KG1 (cell line): ENCODE results near the gene RHBDF2.

Experiments used
- DNase-seq: peaks from one replicate; lab custom pipeline; 2025; lab: John Stamatoyannopoulos, UW

RHBDF2 gene

GRCh38 chr17:76438906-76439305 is 62.3 kb downstream of the RHBDF2 start:
- DNase-seq, result no peak

DNA sequence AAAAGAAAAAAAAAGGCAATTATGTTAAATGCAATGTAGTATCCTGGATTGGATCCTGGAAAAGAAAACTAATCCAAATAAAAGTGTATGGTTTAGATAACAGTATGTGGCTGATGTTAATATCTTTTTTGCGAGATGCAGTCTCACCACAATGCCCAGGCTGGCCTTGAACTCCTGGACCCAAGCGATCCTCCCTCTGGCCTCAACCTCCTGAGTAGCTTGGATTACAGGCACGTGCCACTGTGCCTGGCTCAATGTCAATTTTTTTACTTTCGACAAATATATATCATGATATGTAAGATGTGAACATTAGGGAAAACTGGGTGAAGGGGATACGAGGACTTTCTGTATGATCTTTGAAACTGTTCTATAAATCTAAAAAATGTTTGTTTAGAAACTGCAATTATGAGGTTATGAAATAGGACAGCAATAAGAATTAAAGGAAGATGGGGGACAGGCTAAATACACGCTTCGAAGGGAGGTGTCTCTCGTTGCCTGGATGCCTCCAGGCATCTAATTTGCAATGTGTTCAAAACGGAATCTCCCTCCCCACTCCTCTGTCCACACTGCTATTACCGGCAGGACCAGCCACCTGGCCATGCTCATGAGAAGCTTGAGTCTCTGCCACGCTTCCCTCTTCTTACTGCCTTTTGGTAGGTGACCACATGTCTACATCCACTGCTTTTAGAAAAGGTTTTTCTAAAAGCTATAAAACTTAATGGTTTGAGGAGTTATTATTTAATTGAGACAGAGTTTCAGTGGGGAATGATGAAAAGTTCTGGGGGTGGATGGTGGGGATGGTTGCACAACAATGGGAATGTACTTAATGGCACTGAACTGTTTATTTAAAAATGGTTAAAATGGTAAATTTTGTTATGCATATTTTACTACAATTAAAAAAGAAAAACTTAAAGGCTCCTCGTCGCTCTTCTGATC is 63.5 kb downstream of the RHBDF2 start:
- no peak for DNase-seq

DNA sequence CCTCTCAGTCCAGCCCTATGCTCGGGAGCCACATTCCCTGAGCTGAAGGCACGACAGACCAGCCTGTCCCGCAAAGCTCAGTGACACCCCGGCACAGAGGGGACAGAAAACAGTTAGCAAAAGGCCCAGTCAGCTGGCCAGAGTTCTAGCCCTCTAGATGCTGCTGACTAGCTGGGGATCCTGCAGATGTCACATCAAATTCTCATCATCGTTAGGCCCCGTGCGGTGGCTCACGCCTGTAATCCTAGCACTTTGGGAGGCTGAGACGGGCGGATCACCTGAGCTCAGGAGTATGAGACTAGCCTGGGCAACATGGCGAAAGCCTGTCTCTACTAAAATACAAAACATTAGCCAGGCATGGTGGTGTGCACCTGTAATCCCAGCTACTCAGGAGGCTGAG is 65.5 kb downstream of the RHBDF2 start:
- no peak for DNase-seq

DNA sequence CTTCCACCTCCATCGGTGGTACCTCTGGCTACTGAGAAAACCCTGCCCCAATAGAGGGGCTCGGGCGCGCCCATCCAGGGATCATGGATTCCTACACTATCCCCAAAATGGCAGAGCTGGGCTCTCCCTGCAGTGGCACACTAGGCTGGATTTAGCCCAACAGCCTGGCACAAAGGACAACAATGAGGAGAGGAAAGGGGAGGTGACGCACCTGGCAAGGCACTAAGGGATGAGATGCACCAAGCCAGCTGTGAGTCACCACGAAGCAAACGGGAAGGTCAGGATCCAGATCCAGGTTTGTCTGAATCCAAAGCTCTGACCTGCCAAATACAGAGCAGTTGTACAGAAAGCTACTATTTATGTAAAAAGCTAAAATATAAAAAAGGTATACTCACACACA is 66.4 kb downstream of the RHBDF2 start:
- no peak for DNase-seq

- DNase-seq, result no peak
These were observed 67.5 kb downstream of the RHBDF2 start for GRCh38 chr17:76433693-76434092.

- DNase-seq, result no peak
These were observed 68.4 kb downstream of the RHBDF2 start for GRCh38 chr17:76432712-76433336.

GRCh38 chr17:76432004-76432403 is 69.2 kb downstream of the RHBDF2 start:
- DNase-seq, result no peak

GRCh38 chr17:76431509-76431908 is 69.7 kb downstream of the RHBDF2 start:
- DNase-seq, result no peak

GRCh38 chr17:76428511-76428910 is 72.7 kb downstream of the RHBDF2 start:
- no peak for DNase-seq

DNA sequence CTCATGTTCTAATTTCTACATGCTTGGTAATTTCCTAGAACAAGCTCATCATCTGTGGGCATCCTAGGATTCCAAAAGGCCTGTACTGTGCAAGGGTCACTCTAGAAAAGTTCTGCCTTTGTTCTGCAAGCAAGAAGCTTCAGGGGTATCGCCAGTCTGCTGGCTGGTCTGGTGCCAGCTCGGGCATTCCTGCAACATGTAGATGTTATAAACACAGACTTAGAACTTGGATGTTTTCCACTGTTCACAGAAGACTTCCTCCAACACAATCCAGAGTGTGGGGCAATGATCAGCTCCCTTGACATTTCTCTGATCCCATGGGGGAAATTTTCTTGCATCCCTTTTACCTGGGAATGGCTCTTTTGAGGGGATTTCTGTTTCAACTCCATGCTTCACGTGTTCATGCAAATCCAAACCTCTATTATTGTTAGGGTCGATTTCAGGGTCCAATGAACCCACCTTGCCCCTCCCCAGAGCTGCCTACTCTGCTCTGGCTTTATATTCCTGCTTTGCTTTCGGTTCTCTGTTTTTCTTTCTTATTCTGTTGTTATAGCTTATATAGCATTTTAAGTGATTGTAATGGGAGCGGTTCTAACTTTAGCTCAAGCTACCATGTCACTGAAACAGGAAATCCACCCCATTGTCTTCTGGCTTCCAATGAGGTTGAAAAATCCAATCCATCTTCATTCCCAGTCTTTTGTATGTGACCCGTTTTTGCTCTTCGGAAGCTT is 73.6 kb downstream of the RHBDF2 start:
- DNase-seq, result no peak

- no peak for DNase-seq
These were observed 74.4 kb downstream of the RHBDF2 start for GRCh38 chr17:76426853-76427252.

GRCh38 chr17:76422860-76423259 is 78.4 kb downstream of the RHBDF2 start:
- DNase-seq, result no peak

GRCh38 chr17:76422406-76422805 is 78.8 kb downstream of the RHBDF2 start:
- no peak for DNase-seq

- no peak for DNase-seq
These were observed 80.2 kb downstream of the RHBDF2 start for GRCh38 chr17:76421044-76421407.
